WI38 (cell line): ENCODE results near the gene LINS1.

ENCODE experiments used
- H3K4me3 ChIP-seq: 2 replicates; pipeline ENCODE4 v1.5.1; 2011; ENCODE audit warnings: low read depth, mild to moderate bottlenecking, control low read depth, low read length
- TF ChIP-seq, protein P1 (sequence below): IDR thresholded peaks from 2 replicates; pipeline ENCODE4 v1.5.1; 2012; ENCODE audit warnings: low read depth, mild to moderate bottlenecking, control low read depth, low read length

Gene LINS1

GRCh38 chr15:100526027-100526481 is 75.9 kb downstream of the LINS1 start:
- no peak overlapping the region for H3K4me3 ChIP-seq
- TF ChIP-seq, protein P1, sequence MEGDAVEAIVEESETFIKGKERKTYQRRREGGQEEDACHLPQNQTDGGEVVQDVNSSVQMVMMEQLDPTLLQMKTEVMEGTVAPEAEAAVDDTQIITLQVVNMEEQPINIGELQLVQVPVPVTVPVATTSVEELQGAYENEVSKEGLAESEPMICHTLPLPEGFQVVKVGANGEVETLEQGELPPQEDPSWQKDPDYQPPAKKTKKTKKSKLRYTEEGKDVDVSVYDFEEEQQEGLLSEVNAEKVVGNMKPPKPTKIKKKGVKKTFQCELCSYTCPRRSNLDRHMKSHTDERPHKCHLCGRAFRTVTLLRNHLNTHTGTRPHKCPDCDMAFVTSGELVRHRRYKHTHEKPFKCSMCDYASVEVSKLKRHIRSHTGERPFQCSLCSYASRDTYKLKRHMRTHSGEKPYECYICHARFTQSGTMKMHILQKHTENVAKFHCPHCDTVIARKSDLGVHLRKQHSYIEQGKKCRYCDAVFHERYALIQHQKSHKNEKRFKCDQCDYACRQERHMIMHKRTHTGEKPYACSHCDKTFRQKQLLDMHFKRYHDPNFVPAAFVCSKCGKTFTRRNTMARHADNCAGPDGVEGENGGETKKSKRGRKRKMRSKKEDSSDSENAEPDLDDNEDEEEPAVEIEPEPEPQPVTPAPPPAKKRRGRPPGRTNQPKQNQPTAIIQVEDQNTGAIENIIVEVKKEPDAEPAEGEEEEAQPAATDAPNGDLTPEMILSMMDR, result no peak

GRCh38 chr15:100525436-100525835 is 76.5 kb downstream of the LINS1 start:
- H3K4me3 ChIP-seq, result no peak overlapping the region
- TF ChIP-seq, protein P1, result no peak

- TF ChIP-seq, protein P1, result no peak
Observed at GRCh38 chr15:100524326-100524725, 77.7 kb downstream of the LINS1 start.

GRCh38 chr15:100521907-100522306 is 80.1 kb downstream of the LINS1 start:
- TF ChIP-seq, protein P1, result no peak
- H3K4me3 ChIP-seq, result no peak overlapping the region

More at GRCh38 chr15:100524326-100524725, 77.7 kb downstream of the LINS1 start:
- H3K4me3 ChIP-seq, result no peak overlapping the region

GRCh38 chr15:100520132-100520921 is 81.7 kb downstream of the LINS1 start:
- no peak overlapping the region for H3K4me3 ChIP-seq
- TF ChIP-seq, protein P1, result no peak

DNA sequence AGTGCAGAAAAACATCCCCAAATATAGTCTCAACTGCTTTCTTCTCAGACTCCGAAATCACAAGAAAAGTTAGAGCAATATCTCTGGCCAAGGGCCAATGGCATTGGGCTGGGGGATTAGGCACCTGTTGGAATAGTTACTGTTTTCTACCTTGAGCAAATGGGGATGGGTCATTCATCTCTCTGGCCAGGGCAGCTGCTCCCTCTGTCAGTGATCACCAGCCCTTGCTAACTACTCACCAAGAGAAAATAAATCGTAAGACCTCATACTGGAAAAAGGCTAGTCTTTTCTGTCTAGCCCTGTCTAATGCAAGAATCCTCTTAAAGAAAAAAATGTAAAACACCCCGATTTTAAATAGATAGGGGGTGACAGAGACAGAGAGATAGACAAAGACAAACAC is 84.1 kb downstream of the LINS1 start:
- H3K4me3 ChIP-seq, result no peak overlapping the region
- TF ChIP-seq, protein P1, result no peak
